ENCODE data around the gene ZMIZ2. TPM values are rescaled to one million over a fixed set of nuclear protein-coding genes. Genes with fewer than 3 reads are reported as not detected.

ZMIZ2 gene
- total RNA-seq, 1 experiment from 2014 or later: 142 TPM

DNA sequence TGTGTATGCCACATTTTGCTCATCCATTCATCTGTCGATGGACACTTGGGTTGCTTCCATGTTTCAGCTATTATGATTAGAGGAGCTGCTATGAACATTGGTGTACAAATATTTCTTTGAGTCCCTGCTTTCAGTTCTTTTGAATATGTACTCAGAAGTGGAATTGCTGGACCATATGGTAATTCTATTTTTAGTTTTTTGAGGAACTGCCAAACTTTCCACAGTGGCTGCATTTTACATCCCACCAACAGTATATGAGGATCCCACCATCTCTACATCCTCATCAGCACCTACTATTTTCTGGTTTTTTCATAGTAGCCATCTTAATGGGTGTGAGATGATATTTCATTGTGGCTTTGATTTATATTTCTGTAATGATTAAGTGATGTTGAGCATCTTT is 44.7 kb upstream of the ZMIZ2 start:
- Histone ChIP-seq H3K9me3 (ENCODE audit: insufficient read depth, low read depth) (peaks cover 4% of the 10 kb centered on the region; the same call in 1 of the 2 replicates), H3K4me3 (no peak overlapping the region), H3K4me1 (replicated peaks; ENCODE audit: insufficient read depth) (no peaks in the 10 kb centered on the region), H3K79me2 (ENCODE audit: low read depth) (no peaks in the 10 kb centered on the region), H3K27me3 (ENCODE audit: insufficient read depth, low read depth) (no peaks in the 10 kb centered on the region), H3K36me3 (ENCODE audit: low read depth) (peaks cover 14% of the 10 kb centered on the region), H2AFZ (no peak overlapping the region), H4K20me1 (ENCODE audit: insufficient read depth) (no peaks in the 10 kb centered on the region; the same call in 1 of the 2 replicates), H3K9me2 (ENCODE audit: insufficient read depth) (no peaks in the 10 kb centered on the region), H3K27ac (no peak overlapping the region), H3F3A (ENCODE audit: insufficient read depth, low read depth) (peaks cover 8% of the 10 kb centered on the region; the same call in 1 of the 2 replicates), H3K4me2 (no peak overlapping the region)
- POLR2A ChIA-PET (ENCODE audit: unreplicated experiment): no interaction called here
- CTCF ChIA-PET: no interaction called here
- no peak for DNase-seq
- no peak for TF ChIP-seq EZH2 (IDR thresholded peaks at IDR 0.05; ENCODE audit: low read depth)
- TF ChIP-seq, protein P1, sequence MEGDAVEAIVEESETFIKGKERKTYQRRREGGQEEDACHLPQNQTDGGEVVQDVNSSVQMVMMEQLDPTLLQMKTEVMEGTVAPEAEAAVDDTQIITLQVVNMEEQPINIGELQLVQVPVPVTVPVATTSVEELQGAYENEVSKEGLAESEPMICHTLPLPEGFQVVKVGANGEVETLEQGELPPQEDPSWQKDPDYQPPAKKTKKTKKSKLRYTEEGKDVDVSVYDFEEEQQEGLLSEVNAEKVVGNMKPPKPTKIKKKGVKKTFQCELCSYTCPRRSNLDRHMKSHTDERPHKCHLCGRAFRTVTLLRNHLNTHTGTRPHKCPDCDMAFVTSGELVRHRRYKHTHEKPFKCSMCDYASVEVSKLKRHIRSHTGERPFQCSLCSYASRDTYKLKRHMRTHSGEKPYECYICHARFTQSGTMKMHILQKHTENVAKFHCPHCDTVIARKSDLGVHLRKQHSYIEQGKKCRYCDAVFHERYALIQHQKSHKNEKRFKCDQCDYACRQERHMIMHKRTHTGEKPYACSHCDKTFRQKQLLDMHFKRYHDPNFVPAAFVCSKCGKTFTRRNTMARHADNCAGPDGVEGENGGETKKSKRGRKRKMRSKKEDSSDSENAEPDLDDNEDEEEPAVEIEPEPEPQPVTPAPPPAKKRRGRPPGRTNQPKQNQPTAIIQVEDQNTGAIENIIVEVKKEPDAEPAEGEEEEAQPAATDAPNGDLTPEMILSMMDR (conservative IDR thresholded peaks at IDR 0.05): no peak
- intact Hi-C loops (cut with micrococcal nuclease; ENCODE audit: unreplicated experiment): no loop called here
- no TSS peak for BruUV-seq (replicated peaks)

DNA sequence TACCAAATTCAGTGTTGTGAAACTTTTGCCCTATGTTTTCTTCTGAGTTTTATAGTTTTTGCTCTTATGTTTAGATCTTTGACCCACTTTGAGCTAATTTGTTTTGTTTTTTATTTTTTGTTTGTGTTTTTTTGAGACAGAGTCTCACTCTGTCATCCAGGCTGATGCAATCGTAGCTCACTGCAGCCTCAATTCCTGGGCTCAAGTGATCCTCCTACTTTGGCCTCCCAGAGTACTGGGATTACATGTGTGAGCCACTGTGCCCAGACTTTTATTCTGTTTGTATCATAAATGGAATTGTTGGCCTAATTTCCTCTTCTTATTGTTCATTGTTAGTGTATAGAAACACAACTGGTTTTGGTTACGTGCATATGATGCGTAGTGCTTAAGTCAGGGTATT is 43.2 kb upstream of the ZMIZ2 start:
- intact Hi-C loops (cut with micrococcal nuclease; ENCODE audit: unreplicated experiment): no loop called here
- Histone ChIP-seq H3F3A (ENCODE audit: insufficient read depth, low read depth) (peaks cover 18% of the 10 kb centered on the region; the same call in 1 of the 2 replicates), H3K9me3 (ENCODE audit: insufficient read depth, low read depth) (no peaks in the 10 kb centered on the region), H3K27ac (no peak overlapping the region), H3K79me2 (ENCODE audit: low read depth) (no peaks in the 10 kb centered on the region), H3K4me2 (no peak overlapping the region), H3K4me3 (no peak overlapping the region), H4K20me1 (ENCODE audit: insufficient read depth) (no peaks in the 10 kb centered on the region; the same call in 1 of the 2 replicates), H2AFZ (no peak overlapping the region), H3K9me2 (ENCODE audit: insufficient read depth) (no peaks in the 10 kb centered on the region), H3K27me3 (ENCODE audit: insufficient read depth, low read depth) (no peaks in the 10 kb centered on the region), H3K4me1 (replicated peaks; ENCODE audit: insufficient read depth) (peaks cover 6% of the 10 kb centered on the region), H3K36me3 (ENCODE audit: low read depth) (no peaks in the 10 kb centered on the region)
- BruUV-seq (replicated peaks): no TSS peak
- no peak for TF ChIP-seq EZH2 (IDR thresholded peaks at IDR 0.05; ENCODE audit: low read depth)
- TF ChIP-seq, protein P1 (conservative IDR thresholded peaks at IDR 0.05): no peak
- no peak for DNase-seq
- ChIA-PET CTCF (no interaction called here), POLR2A (ENCODE audit: unreplicated experiment) (no interaction called here)

DNA sequence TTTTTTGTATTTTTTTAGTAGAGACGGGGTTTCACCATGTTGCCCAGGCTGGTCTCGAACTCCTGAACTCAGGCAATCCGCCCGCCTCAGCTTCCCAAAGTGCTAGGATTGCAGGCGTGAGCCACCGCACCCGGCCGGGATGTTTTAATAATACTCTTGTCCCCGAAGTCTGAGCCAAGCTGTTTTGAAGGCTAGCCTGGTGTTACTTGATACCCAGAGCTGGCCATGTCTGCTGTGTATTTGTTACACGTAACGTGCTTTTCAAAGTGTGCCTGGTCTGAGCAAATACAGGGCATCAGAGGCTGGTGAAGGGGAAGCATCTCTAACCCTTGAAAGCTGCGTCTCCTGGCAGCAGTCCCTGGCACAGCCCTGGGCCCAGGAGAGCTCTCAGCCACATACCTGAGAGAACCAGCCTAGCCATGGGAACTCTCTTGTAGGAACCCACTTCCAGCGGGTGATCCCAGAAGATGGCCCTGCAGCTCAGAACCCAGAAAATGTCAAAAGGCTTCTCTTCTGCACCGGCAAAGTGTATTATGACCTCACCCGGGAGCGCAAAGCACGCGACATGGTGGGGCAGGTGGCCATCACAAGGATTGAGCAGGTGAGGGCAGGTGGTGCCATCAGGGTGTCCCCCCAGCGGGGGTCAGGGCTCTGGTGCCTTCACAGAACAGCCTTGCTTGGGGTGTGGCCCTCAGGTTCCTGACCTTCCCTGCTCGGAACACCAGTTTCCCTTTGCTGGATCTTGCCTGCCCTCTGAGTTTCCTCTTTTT is 41.7 kb upstream of the ZMIZ2 start:
- H3K9me3 ChIP-seq (ENCODE audit: insufficient read depth, low read depth): no peaks in the 10 kb centered on the region
- H4K20me1 ChIP-seq (ENCODE audit: insufficient read depth): no peaks in the 10 kb centered on the region; the same call in 1 of the 2 replicates
- H3K27ac ChIP-seq: no peak overlapping the region
- no peak overlapping the region for H3K4me3 ChIP-seq
- H3K36me3 ChIP-seq (ENCODE audit: low read depth): no peaks in the 10 kb centered on the region
- H3K4me1 ChIP-seq (replicated peaks; ENCODE audit: insufficient read depth): peaks cover 22% of the 10 kb centered on the region
- CTCF ChIA-PET: no interaction called here
- intact Hi-C loops (cut with micrococcal nuclease; ENCODE audit: unreplicated experiment): no loop called here
- TF ChIP-seq EZH2 (IDR thresholded peaks at IDR 0.05; ENCODE audit: low read depth): no peak
- H3K4me2 ChIP-seq: no peak overlapping the region
- H3K9me2 ChIP-seq (ENCODE audit: insufficient read depth): no peaks in the 10 kb centered on the region
- H3F3A ChIP-seq (ENCODE audit: insufficient read depth, low read depth): peaks cover 29% of the 10 kb centered on the region; the same call in 1 of the 2 replicates
- no peaks in the 10 kb centered on the region for H3K27me3 ChIP-seq (ENCODE audit: insufficient read depth, low read depth)
- H3K79me2 ChIP-seq (ENCODE audit: low read depth): no peaks in the 10 kb centered on the region
- H2AFZ ChIP-seq: no peak overlapping the region
- no peak for DNase-seq
- POLR2A ChIA-PET (ENCODE audit: unreplicated experiment): interaction anchor here (0.6 kb wide), 1 partner anchor 69 kb away, joined by 3 read pairs; no protein-coding TSS in a partner anchor
- BruUV-seq (replicated peaks): no TSS peak
